ENCODE results near the gene MBLAC2.

The MBLAC2 gene

DNA sequence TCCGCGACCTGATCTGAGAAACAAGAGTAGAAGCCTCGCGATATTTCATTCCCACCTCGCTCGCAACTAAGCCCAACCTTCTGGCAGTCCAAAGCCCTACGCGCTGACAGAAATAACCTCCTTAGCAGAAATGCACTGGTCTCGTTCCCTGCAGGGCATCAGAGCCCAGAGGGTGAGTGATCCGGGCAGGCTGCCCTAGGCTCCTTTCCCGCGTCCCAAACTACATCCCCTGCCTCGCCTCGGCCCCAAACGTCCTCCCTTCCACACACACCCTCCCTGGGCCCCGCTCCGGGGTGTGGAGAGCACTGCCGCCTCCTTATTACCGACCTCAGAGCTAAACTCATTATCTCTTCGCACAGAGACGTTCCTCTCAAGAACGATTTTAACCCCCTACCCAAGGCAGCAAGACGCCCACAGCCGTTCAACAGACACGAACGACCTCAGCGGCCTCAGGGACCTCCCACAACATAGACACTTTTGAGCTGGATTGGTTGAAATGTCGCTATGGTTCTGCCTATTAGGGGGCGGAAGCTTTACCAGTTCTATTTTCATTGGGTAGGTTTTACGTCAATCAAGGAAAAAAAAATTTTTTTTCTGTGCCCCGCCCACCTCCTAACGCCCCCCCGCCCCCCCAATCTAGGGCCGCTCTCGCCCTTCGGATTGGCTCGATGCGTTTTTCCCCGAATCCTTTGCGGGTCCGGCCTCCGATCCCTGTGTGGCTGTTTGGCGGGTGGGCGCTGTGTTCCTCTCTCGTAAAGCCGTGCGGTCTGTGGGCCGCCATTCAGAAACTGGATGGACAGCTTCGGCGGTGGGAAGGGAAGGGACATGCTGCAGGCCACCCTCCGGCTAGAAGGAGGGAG lies 65.0 kb downstream of the MBLAC2 start, which contains the start of gene CETN3:
Gene CETN3 (minus strand): TSS at position 439 of the 860 bp plus-strand sequence. CDS start 95 bp downstream, at position 344.
- peak within 1 kb of the TSS; percentile 65 for H3K4me3 ChIP-seq (replicated peaks; ENCODE audit: insufficient read depth, low read length)
- H3K27ac ChIP-seq (replicated peaks) = peak within 1 kb of the TSS; percentile 98
- H3K27me3 ChIP-seq (ENCODE audit: insufficient read depth, poor library complexity, severe bottlenecking) = no peaks in the 10 kb centered on the region
- TF ChIP-seq POLR2AphosphoS5 (IDR thresholded peaks at IDR 0.05; ENCODE audit: low read depth) (peak; percentile 93), GABPA (IDR thresholded peaks at IDR 0.05; ENCODE audit: low read depth) (no peak), SPI1 (IDR thresholded peaks at IDR 0.05; ENCODE audit: borderline replicate concordance, low read depth) (peak; percentile 34; the same call in 1 of the 2 replicates)
- TF ChIP-seq, protein P1, sequence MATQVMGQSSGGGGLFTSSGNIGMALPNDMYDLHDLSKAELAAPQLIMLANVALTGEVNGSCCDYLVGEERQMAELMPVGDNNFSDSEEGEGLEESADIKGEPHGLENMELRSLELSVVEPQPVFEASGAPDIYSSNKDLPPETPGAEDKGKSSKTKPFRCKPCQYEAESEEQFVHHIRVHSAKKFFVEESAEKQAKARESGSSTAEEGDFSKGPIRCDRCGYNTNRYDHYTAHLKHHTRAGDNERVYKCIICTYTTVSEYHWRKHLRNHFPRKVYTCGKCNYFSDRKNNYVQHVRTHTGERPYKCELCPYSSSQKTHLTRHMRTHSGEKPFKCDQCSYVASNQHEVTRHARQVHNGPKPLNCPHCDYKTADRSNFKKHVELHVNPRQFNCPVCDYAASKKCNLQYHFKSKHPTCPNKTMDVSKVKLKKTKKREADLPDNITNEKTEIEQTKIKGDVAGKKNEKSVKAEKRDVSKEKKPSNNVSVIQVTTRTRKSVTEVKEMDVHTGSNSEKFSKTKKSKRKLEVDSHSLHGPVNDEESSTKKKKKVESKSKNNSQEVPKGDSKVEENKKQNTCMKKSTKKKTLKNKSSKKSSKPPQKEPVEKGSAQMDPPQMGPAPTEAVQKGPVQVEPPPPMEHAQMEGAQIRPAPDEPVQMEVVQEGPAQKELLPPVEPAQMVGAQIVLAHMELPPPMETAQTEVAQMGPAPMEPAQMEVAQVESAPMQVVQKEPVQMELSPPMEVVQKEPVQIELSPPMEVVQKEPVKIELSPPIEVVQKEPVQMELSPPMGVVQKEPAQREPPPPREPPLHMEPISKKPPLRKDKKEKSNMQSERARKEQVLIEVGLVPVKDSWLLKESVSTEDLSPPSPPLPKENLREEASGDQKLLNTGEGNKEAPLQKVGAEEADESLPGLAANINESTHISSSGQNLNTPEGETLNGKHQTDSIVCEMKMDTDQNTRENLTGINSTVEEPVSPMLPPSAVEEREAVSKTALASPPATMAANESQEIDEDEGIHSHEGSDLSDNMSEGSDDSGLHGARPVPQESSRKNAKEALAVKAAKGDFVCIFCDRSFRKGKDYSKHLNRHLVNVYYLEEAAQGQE (IDR thresholded peaks at IDR 0.05; ENCODE audit: insufficient replicate concordance, low read depth) = peak; percentile 41
- TF ChIP-seq, protein P2, sequence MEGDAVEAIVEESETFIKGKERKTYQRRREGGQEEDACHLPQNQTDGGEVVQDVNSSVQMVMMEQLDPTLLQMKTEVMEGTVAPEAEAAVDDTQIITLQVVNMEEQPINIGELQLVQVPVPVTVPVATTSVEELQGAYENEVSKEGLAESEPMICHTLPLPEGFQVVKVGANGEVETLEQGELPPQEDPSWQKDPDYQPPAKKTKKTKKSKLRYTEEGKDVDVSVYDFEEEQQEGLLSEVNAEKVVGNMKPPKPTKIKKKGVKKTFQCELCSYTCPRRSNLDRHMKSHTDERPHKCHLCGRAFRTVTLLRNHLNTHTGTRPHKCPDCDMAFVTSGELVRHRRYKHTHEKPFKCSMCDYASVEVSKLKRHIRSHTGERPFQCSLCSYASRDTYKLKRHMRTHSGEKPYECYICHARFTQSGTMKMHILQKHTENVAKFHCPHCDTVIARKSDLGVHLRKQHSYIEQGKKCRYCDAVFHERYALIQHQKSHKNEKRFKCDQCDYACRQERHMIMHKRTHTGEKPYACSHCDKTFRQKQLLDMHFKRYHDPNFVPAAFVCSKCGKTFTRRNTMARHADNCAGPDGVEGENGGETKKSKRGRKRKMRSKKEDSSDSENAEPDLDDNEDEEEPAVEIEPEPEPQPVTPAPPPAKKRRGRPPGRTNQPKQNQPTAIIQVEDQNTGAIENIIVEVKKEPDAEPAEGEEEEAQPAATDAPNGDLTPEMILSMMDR (IDR thresholded peaks at IDR 0.05; ENCODE audit: insufficient read depth, low read length) = no peak
- peak; percentile 61 to 84 for DNase-seq (ENCODE audit: low read depth in 1 of 2, low spot score in 1 of 2)

DNA sequence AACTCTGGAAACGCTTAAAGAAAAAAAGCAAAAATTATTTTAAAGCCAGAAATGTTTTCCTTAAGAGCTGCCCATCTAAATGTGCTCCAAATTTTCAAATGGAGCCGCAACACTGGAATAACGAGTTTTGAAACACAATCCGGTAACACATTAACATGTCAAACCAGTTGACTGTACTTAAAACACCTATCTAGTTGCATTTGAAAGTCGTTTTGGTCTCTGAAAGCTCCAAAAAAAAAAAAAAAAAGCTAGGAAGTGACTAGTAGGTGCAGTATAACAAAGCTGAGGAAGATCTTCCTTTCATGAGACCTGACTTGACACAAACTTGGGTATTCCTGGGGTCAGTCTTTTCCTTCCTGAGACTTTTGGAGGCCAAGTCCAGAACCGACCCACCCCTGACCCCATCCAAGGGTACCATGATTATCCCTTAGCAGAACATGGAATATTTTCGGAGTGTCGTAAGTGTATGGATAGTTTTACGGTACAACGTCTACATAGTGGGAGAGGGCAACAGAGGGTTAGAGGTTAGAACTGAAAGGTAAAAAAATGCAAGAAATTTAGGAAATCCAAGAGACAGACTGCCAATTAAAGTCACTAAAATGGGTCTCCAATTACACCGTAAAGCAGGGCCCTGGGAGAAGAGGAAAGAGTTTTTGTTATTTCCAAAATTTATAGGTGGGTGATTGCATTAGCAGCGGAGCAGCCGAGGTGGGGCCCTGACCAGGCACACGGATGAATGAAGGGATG lies 65.8 kb downstream of the MBLAC2 start:
- no peaks in the 10 kb centered on the region for H3K27me3 ChIP-seq (ENCODE audit: insufficient read depth, poor library complexity, severe bottlenecking)
- H3K4me3 ChIP-seq (replicated peaks; ENCODE audit: insufficient read depth, low read length) = peak overlapping the region; percentile 65
- TF ChIP-seq, protein P1 (IDR thresholded peaks at IDR 0.05; ENCODE audit: insufficient replicate concordance, low read depth) = no peak
- TF ChIP-seq POLR2AphosphoS5 (IDR thresholded peaks at IDR 0.05; ENCODE audit: low read depth) (no peak), SPI1 (IDR thresholded peaks at IDR 0.05; ENCODE audit: borderline replicate concordance, low read depth) (no peak), GABPA (IDR thresholded peaks at IDR 0.05; ENCODE audit: low read depth) (no peak)
- TF ChIP-seq, protein P2 (IDR thresholded peaks at IDR 0.05; ENCODE audit: insufficient read depth, low read length) = no peak
- peak in 1 of 2 experiments; percentile 1 for DNase-seq (ENCODE audit: low read depth in 1 of 2, low spot score in 1 of 2)
- H3K27ac ChIP-seq (replicated peaks) = peak overlapping the region; percentile 98
